GM12892 (cell line): Measurements from ENCODE around the gene KCNIP4.
"Not testable (repeated sequence)": the region's sequence is repeated elsewhere in the genome, so short reads cannot be mapped to it uniquely, and the experiment has no call there.

Source experiments
- POLR2A ChIP-seq: IDR thresholded peaks from 2 replicates; pipeline ENCODE4 v1.6.1; 2011; ENCODE audit warnings: low read depth, low read length, control low read depth
- POLR2AphosphoS5 ChIP-seq: IDR thresholded peaks from 2 replicates; pipeline ENCODE4 v1.6.1; 2011; ENCODE audit warnings: low read depth, low read length, control low read depth
- TAF1 ChIP-seq: IDR thresholded peaks from 2 replicates; pipeline ENCODE4 v1.6.1; 2011; ENCODE audit warnings: low read depth, mild to moderate bottlenecking, control low read depth, low read length, borderline replicate concordance

DNA sequence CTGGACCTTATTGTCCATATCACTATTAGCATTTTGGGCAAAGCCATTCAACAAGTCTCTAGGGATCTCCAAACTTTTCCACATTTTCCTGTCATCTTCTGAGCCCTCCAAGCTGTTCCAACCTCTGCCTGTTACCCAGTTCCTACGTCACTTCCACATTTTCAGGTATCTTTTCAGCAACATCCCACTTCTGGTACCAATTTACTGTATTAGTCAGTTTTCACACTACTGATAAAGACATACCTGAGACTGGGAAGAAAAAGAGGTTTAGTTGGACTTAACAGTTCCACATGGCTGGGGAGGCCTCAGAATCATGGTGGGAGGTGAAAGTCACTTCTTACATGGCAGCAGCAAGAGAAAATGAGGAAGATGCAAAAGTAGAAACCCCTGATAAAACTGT is 1165.4 kb downstream of the KCNIP4 start:
- TF ChIP-seq TAF1, POLR2A, POLR2AphosphoS5: not testable (repeated sequence)
